GM12864 (cell line): ENCODE measurements around the gene PUS3.

ENCODE experiments used
- DNase-seq: peaks from one replicate; pipeline ENCODE4 v3.0.0-alpha.2; 2011; ENCODE audit warnings: low read depth
- H3K4me3 ChIP-seq: 2 replicates; pipeline ENCODE4 v1.5.1; 2011; ENCODE audit warnings: mild to moderate bottlenecking, low read depth, low read length, control low read depth
- TF ChIP-seq, protein P1 (sequence below): IDR thresholded peaks from 2 replicates; pipeline ENCODE4 v1.5.1; 2011; ENCODE audit warnings: low read depth, mild to moderate bottlenecking, moderate library complexity, low read length, control low read depth, inconsistent platforms; ENCODE audit errors: missing control alignments

Gene PUS3

DNA sequence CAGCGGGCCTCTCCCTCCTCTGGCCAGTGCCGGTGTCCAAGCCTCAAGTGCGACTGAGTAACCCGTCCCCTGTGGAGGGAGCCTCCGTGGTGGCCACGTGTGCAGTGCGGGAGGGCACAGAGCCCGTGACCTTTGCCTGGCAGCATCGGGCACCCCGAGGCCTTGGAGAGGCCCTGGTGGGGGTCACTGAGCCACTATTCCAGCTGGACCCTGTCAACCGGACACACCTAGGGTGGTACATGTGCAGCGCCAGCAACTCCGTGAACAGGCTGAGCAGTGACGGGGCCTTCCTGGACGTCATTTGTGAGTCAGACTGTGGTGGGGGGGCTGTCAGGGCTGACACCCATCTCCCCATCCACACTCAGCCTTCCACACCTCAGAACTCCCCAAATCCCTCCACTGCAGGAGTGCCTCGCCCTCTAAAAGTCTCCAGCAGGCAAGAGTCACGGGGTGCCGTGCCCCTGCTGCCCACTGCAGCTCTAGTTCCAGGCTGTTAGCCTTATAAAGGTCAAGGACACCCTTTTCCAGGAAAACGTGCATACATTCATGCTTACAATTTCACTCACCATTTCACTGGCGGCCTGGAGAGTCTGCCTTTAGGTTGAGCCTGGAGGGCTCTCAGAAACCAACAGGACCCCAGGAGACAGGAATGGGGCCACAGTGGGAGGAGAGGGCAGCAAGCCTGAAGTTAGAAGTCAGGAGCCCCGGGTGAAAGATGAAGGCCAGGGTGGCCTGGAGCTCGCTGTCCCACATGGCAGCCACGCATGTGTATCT lies 45.5 kb upstream of the PUS3 start:
- no peak for DNase-seq
- no peak overlapping the region for H3K4me3 ChIP-seq
- TF ChIP-seq, protein P1, sequence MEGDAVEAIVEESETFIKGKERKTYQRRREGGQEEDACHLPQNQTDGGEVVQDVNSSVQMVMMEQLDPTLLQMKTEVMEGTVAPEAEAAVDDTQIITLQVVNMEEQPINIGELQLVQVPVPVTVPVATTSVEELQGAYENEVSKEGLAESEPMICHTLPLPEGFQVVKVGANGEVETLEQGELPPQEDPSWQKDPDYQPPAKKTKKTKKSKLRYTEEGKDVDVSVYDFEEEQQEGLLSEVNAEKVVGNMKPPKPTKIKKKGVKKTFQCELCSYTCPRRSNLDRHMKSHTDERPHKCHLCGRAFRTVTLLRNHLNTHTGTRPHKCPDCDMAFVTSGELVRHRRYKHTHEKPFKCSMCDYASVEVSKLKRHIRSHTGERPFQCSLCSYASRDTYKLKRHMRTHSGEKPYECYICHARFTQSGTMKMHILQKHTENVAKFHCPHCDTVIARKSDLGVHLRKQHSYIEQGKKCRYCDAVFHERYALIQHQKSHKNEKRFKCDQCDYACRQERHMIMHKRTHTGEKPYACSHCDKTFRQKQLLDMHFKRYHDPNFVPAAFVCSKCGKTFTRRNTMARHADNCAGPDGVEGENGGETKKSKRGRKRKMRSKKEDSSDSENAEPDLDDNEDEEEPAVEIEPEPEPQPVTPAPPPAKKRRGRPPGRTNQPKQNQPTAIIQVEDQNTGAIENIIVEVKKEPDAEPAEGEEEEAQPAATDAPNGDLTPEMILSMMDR: no peak

DNA sequence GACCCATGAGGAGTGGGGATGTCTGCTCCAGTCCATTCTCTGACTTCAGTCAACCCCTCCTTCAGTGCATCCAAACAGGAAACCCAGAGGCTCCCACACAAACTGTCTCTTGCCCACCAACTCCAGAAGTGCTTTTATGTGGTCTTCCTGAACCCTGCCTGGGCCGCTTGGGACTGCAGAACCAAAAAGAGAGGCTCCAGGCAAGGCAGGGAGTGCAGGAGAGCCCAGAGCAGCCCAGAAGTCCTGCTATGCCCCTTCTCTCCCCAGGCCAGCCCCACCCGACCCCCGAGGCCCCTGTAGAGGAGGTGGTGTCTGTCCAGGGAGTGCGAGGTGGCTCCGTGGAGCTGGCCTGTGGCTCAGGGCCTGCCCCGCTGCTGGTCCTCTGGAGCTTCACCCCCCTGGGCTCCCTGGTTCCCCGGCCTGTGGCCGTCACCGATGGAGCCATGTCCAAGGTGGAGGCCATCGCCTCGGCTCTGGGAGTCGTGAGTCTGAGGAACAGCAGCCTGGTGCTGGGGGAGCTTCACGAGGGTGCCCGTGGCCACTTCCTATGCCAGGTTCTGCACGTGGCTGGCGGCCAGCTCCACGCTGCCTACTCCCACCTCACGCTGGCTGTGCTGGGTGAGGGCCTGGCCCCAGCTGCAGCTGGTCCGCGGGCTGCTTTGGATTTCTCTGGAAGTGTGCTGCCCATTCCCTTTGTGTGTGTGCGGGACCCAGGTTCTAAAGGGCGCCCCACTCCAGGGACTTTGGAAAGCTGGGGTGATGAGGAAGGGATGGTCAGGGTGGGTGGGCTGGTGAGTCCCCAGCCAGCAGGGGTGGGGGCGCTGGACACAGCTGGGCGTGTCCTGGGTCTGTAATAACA lies 44.6 kb upstream of the PUS3 start:
- TF ChIP-seq, protein P1: no peak

DNA sequence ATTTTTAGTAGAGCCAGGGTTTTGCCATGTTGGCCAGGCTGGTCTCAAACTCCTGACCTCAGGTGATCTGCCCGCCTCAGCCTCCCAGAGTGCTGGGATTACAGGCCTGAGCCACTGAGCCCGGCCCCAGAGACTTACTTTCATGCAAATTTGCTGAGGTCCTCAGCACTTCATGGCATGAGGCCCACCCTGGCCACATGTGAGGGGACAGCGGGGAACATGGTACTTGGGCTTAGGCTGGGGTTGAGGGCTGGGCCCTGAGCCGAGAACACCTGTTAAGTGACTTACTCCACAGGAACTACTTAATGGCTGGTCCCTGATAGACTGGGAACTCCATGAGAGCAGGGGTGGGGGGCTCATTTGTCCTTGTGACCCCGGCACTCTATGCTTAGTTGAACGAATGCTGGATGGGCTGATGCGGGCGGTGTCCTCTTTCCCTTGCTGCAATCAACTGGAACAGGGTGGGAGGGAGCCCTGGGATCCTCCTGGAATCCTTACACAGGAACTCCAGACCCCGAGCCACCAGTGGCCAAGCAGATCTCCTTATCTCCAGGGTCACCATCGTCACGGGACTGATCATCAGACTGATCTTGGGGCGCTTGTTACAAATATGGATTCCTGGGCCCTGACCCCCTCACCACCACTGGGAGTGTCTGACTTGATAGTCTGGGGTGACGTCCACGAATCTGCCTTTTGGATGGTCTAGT lies 43.9 kb upstream of the PUS3 start:
- no peak overlapping the region for H3K4me3 ChIP-seq
- TF ChIP-seq, protein P1: no peak
- DNase-seq: no peak

More for the DNA sequence above, 44.6 kb upstream of the PUS3 start:
- H3K4me3 ChIP-seq: no peak overlapping the region
- no peak for DNase-seq

DNA sequence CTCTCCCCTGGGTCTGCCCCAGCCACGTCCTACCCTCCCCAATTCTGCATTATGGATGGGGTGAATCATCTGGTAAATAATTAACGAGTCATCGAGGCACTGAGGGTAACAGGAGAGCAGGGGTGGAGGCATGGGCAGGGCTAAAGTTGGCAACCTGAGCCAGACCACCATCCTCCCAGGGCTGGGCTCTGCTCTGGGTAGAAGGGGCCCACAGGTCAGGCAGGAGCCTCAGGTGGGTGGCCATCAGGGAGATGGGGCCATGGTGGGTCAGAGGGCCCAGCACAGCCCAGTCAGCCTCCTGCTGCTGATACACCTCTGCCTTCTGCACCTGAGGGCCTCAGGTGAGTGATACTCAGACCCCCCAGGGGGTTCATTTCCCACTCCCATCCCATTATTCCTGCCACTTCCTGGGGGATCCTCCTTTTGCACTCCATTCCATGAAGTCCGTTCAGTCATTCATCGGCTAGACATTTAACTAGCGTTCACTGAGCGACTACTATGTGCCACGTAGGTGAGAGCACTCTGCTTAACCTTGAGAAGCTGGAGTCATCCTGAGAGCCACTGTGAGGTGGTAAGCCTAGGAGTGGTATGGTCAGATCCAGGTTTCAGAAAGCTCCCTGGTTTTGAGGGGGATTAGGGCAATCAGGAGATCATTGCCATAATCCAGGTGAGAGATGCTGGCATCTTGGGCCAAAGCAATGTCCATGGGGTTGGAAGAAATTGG lies 43.0 kb upstream of the PUS3 start, which contains the start of gene VSIG10L2:
Gene VSIG10L2 (plus strand): TSS at position 248 of the 724 bp plus-strand sequence. CDS start 12 bp downstream, at position 260.
- TF ChIP-seq, protein P1: no peak
- DNase-seq: no peak
- H3K4me3 ChIP-seq: no peak within 1 kb of the TSS

DNA sequence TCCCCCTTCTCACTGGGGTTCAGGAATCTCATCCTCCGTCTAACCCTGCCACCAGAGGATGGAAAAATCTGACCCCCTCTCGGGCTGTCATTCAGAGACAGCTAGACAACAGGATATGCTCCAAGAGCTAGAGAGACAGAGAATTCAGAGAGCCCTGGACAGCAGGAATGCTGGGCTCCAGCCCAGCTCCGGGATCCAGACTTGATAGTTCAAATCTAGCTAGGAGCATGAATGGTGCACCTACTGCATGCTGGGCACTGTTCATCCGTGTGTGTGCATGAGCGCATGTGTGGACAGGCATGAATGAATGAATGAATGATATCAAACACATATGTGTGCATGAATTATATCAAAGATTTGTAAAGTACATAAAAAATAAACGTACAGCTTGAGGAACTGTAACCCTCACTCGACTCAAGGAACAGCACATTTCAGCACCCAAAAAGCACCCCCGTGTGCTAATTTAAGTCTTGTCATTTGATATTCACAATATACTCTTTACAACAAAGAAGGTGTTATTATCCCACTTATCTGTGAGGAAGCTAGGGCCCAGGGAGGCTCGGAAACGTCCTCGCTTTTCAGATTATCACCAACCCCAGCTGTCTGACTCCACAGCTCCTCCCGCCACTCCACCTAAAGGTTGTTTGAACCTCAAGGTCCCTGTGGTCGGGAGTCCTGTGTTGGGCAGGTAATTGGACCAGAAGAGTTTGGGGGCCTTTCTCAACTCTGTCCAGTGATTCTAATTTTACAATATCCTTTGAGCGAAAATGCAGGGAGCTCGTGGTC lies 42.2 kb upstream of the PUS3 start:
- no peak overlapping the region for H3K4me3 ChIP-seq
- TF ChIP-seq, protein P1: no peak
- DNase-seq: no peak
